GM12873 (cell line): ENCODE results near the gene PRTFDC1.

ENCODE experiments used
- TF ChIP-seq, protein P1 (sequence below): IDR thresholded peaks from 2 replicates; pipeline ENCODE4 v1.5.1; 2012; ENCODE audit warnings: low read depth, mild to moderate bottlenecking, moderate library complexity, low read length, control low read depth; ENCODE audit not compliant: insufficient read depth; ENCODE audit errors: missing control alignments

The PRTFDC1 gene

DNA sequence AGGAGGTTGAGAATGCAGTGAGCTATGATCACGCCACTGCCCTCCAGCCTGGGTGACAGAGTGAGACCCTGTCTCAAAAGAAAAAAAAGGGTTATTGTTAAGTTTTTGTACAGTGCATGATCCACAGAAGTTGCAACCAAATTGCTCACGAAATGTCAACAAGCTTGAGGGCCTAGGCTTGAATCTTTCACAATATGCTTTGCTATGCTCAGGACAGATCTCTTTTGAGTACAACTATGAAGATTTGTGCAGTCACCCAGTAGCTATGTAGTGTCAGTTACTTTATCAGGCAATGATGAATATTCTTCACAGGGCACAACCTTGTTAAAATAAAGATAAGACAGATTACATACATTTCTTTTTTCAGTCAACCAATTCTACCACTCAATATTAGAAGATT is 109.2 kb downstream of the PRTFDC1 start:
- TF ChIP-seq, protein P1, sequence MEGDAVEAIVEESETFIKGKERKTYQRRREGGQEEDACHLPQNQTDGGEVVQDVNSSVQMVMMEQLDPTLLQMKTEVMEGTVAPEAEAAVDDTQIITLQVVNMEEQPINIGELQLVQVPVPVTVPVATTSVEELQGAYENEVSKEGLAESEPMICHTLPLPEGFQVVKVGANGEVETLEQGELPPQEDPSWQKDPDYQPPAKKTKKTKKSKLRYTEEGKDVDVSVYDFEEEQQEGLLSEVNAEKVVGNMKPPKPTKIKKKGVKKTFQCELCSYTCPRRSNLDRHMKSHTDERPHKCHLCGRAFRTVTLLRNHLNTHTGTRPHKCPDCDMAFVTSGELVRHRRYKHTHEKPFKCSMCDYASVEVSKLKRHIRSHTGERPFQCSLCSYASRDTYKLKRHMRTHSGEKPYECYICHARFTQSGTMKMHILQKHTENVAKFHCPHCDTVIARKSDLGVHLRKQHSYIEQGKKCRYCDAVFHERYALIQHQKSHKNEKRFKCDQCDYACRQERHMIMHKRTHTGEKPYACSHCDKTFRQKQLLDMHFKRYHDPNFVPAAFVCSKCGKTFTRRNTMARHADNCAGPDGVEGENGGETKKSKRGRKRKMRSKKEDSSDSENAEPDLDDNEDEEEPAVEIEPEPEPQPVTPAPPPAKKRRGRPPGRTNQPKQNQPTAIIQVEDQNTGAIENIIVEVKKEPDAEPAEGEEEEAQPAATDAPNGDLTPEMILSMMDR: no peak

DNA sequence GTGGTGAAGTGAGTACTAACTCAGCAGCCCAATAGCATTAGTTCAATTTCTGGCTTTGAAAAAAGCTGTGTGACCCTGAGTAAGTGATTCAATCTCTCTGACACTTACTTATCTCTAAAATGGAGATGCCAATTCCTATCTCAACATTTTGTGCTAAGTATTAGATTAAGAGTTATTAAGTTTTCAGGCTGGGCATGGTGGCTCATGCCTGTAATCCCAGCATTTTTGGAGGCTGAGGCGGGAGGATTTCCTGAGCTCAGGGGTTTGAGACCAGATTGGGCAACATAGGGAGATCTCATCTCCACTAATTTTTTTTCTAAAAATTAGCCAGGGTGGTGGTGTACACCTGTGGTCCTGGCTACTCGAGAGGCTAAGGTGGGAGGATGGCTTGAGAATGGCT is 109.5 kb downstream of the PRTFDC1 start:
- TF ChIP-seq, protein P1: no peak

DNA sequence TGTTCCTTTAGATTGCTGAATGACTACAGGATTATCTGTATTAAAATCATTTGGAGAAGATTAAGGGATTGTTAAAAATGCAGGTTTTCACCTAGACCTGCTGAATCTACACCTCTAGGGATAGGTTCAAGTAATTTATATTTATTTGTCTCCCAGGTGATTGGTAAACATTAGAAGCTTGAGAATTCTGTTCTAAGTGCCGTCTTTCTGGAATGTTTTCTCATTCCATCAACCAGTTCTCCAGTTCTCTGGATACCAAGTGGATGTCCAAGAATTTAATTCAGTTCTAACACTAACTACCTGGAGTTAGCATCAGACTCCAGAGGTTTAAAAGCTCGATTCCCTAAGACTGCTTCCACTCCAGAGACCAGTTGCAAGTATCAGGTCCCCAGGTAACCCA is 110.9 kb downstream of the PRTFDC1 start:
- TF ChIP-seq, protein P1: no peak

DNA sequence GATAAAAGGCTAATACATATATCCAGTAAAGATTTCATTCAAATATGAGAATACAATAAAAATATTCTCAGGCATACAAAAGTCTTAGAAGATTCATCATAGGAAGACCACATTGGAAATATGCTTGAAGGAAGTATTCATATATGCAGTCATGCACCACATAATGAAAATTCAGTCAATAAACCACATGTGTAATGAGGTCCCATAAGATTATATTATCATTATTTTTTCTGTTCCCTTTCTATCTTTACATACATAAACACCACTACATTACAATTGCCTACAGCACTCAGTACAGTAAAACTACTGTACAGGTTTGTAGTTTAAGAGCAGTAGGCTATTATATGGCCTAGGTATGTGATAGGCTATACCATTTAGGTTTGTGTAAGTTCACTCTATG is 111.6 kb downstream of the PRTFDC1 start:
- TF ChIP-seq, protein P1: no peak

DNA sequence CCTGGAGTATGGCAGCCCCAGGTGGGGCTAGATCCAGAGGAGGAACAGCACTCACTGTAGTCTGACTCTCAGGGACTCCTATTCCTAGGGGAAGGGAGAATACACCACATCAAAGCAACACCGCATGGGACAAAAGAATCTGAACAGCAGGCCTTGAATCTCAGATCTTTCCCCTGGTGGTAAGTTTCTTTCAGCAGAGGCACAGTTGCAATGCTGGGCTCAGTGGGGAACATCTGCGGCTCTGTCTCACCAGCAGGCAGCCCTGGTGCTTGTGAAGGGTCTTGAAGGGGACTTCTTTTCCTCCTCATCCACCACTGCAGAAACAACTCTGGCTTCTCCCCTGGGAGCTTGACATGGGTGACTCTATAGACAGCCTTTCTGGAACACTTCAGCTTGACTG is 117.5 kb downstream of the PRTFDC1 start:
- TF ChIP-seq, protein P1: no peak

DNA sequence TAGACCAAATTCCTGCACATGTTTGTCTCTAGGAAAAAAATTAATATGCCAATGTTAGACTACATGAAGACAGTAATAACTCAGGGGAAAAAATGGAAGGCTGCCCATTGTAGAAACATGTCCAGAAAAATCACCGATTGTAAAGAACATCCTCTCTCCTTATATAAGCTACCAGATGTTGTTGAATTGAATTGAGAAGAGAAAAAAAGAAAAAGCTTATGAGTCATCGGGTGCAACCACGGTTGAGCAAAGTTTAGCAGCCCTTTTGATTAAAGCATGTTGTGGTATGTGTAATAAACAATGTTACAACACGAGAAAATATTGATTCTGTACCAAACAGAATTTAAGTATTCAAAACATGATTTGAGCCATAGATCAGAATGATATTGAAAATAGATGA is 126.4 kb downstream of the PRTFDC1 start:
- TF ChIP-seq, protein P1: no peak

DNA sequence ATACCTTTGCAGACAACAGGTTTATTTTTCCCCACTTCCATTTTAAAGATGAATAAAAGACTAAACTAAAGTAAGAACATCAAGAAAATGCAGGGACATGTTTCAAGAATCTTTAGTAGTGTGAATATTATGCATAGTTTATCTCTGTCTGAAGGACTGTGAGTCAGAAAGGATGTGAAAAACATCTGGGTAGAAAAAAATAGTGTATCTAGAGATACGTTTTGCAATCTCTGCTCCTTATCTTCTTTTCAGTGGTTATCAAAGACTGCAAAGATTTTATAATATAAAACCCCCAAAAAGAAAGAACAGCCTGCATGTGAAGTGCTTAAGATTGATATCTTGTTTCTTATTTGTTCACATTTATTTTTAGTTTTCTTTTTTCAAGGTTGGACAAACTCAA is 126.9 kb downstream of the PRTFDC1 start:
- TF ChIP-seq, protein P1: no peak
